Measurements from ENCODE around the gene EIF4A3.

The EIF4A3 gene

DNA sequence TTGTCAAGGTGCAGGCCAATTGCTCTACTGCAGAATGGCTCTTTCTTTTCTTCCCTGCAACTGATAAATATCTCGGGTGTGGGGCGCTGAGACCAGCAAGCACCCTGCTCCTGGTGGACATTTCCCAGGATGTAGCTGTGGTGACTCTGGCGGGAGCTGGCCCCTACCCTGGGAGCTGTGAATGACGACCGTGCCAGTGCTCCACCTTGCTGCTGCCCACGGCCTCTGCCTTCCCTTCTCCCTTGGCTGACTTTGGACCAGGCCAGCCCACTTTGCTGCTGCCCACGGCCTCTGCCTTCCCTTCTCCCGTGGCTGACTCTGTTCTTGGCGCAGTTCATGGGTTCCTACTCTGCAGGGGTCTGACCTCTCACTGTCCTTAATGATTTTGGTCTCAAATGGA is 39.0 kb upstream of the EIF4A3 start:
- no peak for DNase-seq (ENCODE audit: extremely low spot score)
- no peak for TF ChIP-seq ARNT (IDR thresholded peaks at IDR 0.05)
- TF ChIP-seq ZNF384 (IDR thresholded peaks at IDR 0.05) = no peak
- TF ChIP-seq SUZ12 (IDR thresholded peaks at IDR 0.05) = no peak
- no peak for TF ChIP-seq NFRKB (IDR thresholded peaks at IDR 0.05)
- no peak for TF ChIP-seq HDGF (IDR thresholded peaks at IDR 0.05; ENCODE audit: borderline replicate concordance)
- TF ChIP-seq, protein P1, sequence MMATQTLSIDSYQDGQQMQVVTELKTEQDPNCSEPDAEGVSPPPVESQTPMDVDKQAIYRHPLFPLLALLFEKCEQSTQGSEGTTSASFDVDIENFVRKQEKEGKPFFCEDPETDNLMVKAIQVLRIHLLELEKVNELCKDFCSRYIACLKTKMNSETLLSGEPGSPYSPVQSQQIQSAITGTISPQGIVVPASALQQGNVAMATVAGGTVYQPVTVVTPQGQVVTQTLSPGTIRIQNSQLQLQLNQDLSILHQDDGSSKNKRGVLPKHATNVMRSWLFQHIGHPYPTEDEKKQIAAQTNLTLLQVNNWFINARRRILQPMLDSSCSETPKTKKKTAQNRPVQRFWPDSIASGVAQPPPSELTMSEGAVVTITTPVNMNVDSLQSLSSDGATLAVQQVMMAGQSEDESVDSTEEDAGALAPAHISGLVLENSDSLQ (IDR thresholded peaks at IDR 0.05) = no peak
- no peak for TF ChIP-seq L3MBTL2 (conservative IDR thresholded peaks at IDR 0.05)
- TF ChIP-seq FOXA1 (IDR thresholded peaks at IDR 0.05) = no peak
- TF ChIP-seq ELF4 (IDR thresholded peaks at IDR 0.05) = no peak
- no peak for TF ChIP-seq BHLHE40 (IDR thresholded peaks at IDR 0.05; ENCODE audit: borderline replicate concordance)
- TF ChIP-seq FOXM1 (IDR thresholded peaks at IDR 0.05; ENCODE audit: borderline replicate concordance) = no peak
- TF ChIP-seq TARDBP (IDR thresholded peaks at IDR 0.05) = no peak
- TF ChIP-seq SP1 (IDR thresholded peaks at IDR 0.05) = no peak
- CTCF ChIA-PET = no interaction called here
- POLR2A ChIA-PET = no interaction called here

DNA sequence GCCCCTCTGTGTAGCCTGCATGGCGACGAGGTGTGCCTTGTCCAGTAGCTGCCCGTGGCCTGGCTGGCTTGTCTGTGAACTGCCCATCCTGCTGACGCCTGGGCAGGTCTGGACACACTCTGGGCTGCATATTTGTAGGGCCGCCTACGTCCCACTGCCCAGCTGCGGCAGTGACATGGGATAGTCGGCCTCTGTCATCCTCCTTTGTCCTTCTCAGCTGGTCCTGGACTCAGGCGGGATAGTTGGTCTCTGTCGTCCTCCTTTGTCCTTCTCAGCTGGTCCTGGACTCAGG is 37.4 kb upstream of the EIF4A3 start:
- no peak for DNase-seq (ENCODE audit: extremely low spot score)
- POLR2A ChIA-PET = interaction anchor here (0.9 to 1.6 kb wide), 2 partner anchors 13 to 36 kb away, joined by 3 to 4 read pairs; partner anchors contain the start of genes SGSH and SLC26A11
- CTCF ChIA-PET = interaction anchor here (1.2 kb wide), 1 partner anchor 11 kb away, joined by 3 read pairs; no protein-coding TSS in a partner anchor
- no peak for TF ChIP-seq ELF4 (IDR thresholded peaks at IDR 0.05)
- TF ChIP-seq L3MBTL2 (conservative IDR thresholded peaks at IDR 0.05) = no peak
- no peak for TF ChIP-seq CTBP1 (IDR thresholded peaks at IDR 0.05; ENCODE audit: borderline replicate concordance)
- TF ChIP-seq ARNT (IDR thresholded peaks at IDR 0.05) = no peak
- no peak for TF ChIP-seq HDGF (IDR thresholded peaks at IDR 0.05; ENCODE audit: borderline replicate concordance)
- no peak for TF ChIP-seq FOXK2 (IDR thresholded peaks at IDR 0.05)
- TF ChIP-seq, protein P1 (IDR thresholded peaks at IDR 0.05) = no peak
- TF ChIP-seq BHLHE40 (IDR thresholded peaks at IDR 0.05; ENCODE audit: borderline replicate concordance) = no peak
- TF ChIP-seq TARDBP (IDR thresholded peaks at IDR 0.05) = no peak
- no peak for TF ChIP-seq LEF1 (IDR thresholded peaks at IDR 0.05; ENCODE audit: borderline replicate concordance)
- TF ChIP-seq FOXM1 (IDR thresholded peaks at IDR 0.05; ENCODE audit: borderline replicate concordance) = no peak

DNA sequence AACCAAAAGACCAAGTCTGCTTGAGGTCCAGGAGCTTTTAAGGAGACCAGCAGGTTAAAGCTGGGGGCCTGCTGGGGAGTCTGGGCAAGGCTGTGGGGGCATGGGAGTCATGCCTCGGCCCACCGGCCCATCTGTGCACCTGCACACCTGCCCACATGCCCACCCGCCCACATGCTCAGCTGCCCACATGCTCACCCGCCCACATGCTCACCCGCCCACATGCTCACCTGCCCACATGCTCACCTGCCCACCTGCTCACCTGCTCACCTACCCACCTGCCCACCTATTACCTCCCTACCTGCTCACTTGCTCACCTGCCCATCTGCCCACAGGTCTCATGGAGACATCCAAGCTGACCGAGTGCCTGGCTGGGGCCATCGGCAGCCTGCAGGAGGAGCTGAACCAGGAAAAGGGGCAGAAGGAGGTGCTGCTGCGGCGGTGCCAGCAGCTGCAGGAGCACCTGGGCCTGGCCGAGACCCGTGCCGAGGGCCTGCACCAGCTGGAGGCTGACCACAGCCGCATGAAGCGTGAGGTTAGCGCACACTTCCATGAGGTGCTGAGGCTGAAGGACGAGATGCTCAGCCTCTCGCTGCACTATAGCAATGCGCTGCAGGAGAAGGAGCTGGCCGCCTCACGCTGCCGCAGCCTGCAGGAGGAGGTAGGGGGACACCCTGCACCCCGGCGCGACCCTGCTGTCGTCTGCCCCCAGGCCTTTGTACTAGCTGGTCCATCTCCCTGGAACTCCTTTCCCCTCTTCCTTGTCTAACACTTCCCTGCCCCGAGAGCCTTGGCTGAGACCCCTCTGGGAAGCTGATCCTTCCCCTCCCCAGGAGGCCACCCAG is 36.9 kb upstream of the EIF4A3 start:
- no peak for DNase-seq (ENCODE audit: extremely low spot score)
- TF ChIP-seq CTBP1 (IDR thresholded peaks at IDR 0.05; ENCODE audit: borderline replicate concordance) (no peak), FOXA1 (IDR thresholded peaks at IDR 0.05) (no peak), ARNT (IDR thresholded peaks at IDR 0.05) (no peak), FOXK2 (IDR thresholded peaks at IDR 0.05) (no peak), FOXM1 (IDR thresholded peaks at IDR 0.05; ENCODE audit: borderline replicate concordance) (no peak), TARDBP (IDR thresholded peaks at IDR 0.05) (no peak), ZNF384 (IDR thresholded peaks at IDR 0.05) (no peak), LEF1 (IDR thresholded peaks at IDR 0.05; ENCODE audit: borderline replicate concordance) (no peak), SUZ12 (IDR thresholded peaks at IDR 0.05) (no peak), ELF4 (IDR thresholded peaks at IDR 0.05) (no peak), HDGF (IDR thresholded peaks at IDR 0.05; ENCODE audit: borderline replicate concordance) (no peak)
- TF ChIP-seq, protein P1 (IDR thresholded peaks at IDR 0.05) = no peak
- CTCF ChIA-PET = no interaction called here
- POLR2A ChIA-PET = interaction anchor here (0.9 to 1.6 kb wide), 2 partner anchors 13 to 36 kb away, joined by 3 to 4 read pairs; partner anchors contain the start of genes SGSH and SLC26A11

DNA sequence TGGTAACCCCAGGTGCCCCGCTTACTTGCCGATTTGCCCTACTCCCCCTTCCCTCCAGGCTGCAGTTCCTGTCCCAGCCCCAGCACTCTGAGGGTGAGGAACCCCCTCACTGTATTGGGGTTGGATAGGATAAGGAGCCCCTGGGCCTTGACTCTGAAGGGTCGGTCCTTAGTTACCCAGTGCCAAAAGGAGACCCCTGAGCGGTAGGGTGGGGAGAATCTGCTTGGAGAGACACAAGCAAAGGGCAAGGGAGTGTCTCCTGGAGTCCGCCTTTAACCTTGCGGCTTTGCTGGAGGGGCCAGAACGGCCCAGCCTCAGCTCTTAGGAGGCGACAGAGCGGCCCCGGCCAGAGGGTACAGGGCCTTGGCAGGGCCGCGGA is 35.9 kb upstream of the EIF4A3 start:
- POLR2A ChIA-PET = no interaction called here
- CTCF ChIA-PET = interaction anchor here (1.2 kb wide), 1 partner anchor 8 kb away, joined by 4 read pairs; no protein-coding TSS in a partner anchor
- no peak for DNase-seq (ENCODE audit: extremely low spot score)
- no peak for TF ChIP-seq HDGF (IDR thresholded peaks at IDR 0.05; ENCODE audit: borderline replicate concordance)

DNA sequence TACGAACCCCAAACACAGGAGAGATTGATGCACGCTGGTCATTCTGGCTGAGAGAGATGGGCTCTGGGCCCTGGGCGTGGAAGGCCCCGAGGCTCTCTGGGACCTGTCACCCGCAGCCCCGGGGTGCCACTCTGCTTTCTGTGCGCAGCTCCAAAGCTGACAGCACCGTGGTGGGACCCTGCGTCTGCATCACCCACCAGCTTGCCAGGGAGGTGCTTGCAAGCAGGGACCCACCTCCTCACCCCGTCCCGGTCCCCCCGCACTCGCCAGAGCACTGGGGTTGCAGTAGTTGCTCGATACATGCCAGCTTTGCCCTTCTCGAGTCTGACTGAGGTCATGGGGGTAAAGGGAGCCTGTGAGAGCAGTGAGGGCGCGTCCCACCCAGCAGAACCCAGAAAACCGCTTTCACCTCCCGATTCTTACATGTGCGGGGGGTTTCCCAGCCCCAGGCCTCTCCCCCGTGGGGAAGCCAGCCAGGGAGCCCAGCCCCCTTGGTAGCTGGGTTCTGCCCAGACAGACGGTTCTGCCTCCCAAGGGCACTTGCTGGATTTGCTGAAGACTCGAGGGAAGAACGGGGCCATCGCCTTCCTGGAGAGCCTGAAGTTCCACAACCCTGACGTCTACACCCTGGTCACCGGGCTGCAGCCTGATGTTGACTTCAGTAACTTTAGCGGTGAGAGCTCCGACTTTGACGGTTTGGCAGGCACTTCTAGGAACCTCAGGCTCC is 35.4 kb upstream of the EIF4A3 start:
- ChIA-PET POLR2A (no interaction called here), CTCF (interaction anchor here (1.2 kb wide), 1 partner anchor 9 kb away, joined by 4 read pairs; no protein-coding TSS in a partner anchor)
- no peak for DNase-seq (ENCODE audit: extremely low spot score)
- TF ChIP-seq LEF1 (IDR thresholded peaks at IDR 0.05; ENCODE audit: borderline replicate concordance) (no peak), NFRKB (IDR thresholded peaks at IDR 0.05) (no peak), ELF4 (IDR thresholded peaks at IDR 0.05) (no peak), FOXA1 (IDR thresholded peaks at IDR 0.05) (no peak), SUZ12 (IDR thresholded peaks at IDR 0.05) (no peak), TARDBP (IDR thresholded peaks at IDR 0.05) (no peak), ZNF384 (IDR thresholded peaks at IDR 0.05) (no peak), SP1 (IDR thresholded peaks at IDR 0.05) (no peak), CTBP1 (IDR thresholded peaks at IDR 0.05; ENCODE audit: borderline replicate concordance) (no peak), FOXK2 (IDR thresholded peaks at IDR 0.05) (no peak)
- TF ChIP-seq, protein P1 (IDR thresholded peaks at IDR 0.05) = no peak
